ENCODE data around the gene SPOP.

SPOP gene

GRCh38 chr17:49707608-49708514 lies 30.0 kb upstream of the SPOP start, which contains the start of gene SLC35B1 (continued):
- no peak for TF ChIP-seq ZBTB49 (tag by site-specific recombination; IDR thresholded peaks at IDR 0.05; ENCODE audit: low read depth)
- TF ChIP-seq ZNF26 (tag by site-specific recombination; IDR thresholded peaks at IDR 0.05) = no peak
- TF ChIP-seq ZFP37 (tag by site-specific recombination; IDR thresholded peaks at IDR 0.05) = peak; percentile 88
- no peak for TF ChIP-seq ZSCAN4 (tag by site-specific recombination; IDR thresholded peaks at IDR 0.05)
- TF ChIP-seq ZNF146 (tag by site-specific recombination; IDR thresholded peaks at IDR 0.05) = no peak
- no peak for TF ChIP-seq ZNF513 (tag by site-specific recombination; IDR thresholded peaks at IDR 0.05)
- no peak for TF ChIP-seq ZNF341 (tag by site-specific recombination; IDR thresholded peaks at IDR 0.05; ENCODE audit: low read depth)
- TF ChIP-seq KLF9 (tag by site-specific recombination; IDR thresholded peaks at IDR 0.05; ENCODE audit: low read depth) = peak; percentile 97
- peak; percentile 43; the same call in 1 of the 2 replicates for TF ChIP-seq SCRT2 (tag by site-specific recombination; IDR thresholded peaks at IDR 0.05)
- TF ChIP-seq HOXA7 (CRISPR knock-in tag; IDR thresholded peaks at IDR 0.05; ENCODE audit: borderline replicate concordance) = no peak
- peak; percentile 90 for TF ChIP-seq ZNF2 (tag by site-specific recombination; IDR thresholded peaks at IDR 0.05)
- TF ChIP-seq ZNF184 (tag by site-specific recombination; IDR thresholded peaks at IDR 0.05) = 0 out of 2 replicates have a peak, but pooled peaks have one; percentile 46
- TF ChIP-seq ZNF18 (tag by site-specific recombination; IDR thresholded peaks at IDR 0.05) = no peak
- no peak for TF ChIP-seq ZNF10 (tag by site-specific recombination; IDR thresholded peaks at IDR 0.05)
- TF ChIP-seq ZSCAN23 (tag by site-specific recombination; IDR thresholded peaks at IDR 0.05) = no peak
- TF ChIP-seq ZNF266 (tag by site-specific recombination; IDR thresholded peaks at IDR 0.05; ENCODE audit: low read depth) = no peak
- TF ChIP-seq ZNF768 (tag by site-specific recombination; IDR thresholded peaks at IDR 0.05) = peak; percentile 44; the same call in 1 of the 2 replicates
- peak; percentile 51; the same call in 1 of the 2 replicates for TF ChIP-seq ZNF394 (tag by site-specific recombination; IDR thresholded peaks at IDR 0.05; ENCODE audit: borderline replicate concordance)
